GM19238 (cell line): ENCODE data around the gene PTTG1IP.

Source experiments
- DNase-seq: peaks from one replicate; pipeline ENCODE4 v3.0.0; 2011; ENCODE audit warnings: low spot score; ENCODE audit not compliant: insufficient read length

Gene PTTG1IP

DNA sequence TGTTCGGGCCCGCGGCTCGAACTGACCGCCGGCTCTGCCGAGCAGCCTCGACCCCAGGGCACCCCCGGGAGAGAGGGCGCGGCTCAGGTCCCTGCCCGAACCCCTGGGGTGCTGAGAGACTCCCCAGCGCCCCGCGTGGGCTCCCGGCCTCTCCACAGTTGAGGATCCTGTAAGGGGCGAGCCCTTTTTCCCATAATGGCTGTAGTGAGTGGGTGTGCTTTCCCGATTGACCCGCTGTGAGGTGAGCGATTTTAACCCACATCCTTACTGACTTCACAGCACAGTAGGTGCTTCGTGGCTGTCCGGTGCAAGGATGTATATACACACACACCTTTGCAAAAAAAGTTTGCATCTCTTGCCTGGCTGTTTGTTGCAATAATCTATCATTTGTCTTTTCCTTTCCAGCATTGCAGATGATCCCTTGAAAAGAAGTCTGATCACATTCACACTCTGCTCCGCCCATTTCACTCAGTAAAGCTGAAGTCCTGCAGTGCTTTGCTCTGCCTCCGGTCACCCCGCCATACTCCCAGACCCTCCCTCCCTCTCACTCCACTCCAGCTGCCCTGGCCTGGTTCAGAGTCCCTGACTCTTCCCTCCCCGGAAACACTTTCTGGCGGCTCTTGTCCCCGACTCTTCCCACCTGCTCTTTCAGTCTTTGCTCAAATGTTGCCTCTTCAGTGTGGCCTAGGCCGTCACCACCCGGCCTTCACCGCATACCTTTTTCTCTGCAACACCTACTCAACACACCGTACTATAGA, 70.9 kb downstream of the PTTG1IP start:
- DNase-seq = no peak

DNA sequence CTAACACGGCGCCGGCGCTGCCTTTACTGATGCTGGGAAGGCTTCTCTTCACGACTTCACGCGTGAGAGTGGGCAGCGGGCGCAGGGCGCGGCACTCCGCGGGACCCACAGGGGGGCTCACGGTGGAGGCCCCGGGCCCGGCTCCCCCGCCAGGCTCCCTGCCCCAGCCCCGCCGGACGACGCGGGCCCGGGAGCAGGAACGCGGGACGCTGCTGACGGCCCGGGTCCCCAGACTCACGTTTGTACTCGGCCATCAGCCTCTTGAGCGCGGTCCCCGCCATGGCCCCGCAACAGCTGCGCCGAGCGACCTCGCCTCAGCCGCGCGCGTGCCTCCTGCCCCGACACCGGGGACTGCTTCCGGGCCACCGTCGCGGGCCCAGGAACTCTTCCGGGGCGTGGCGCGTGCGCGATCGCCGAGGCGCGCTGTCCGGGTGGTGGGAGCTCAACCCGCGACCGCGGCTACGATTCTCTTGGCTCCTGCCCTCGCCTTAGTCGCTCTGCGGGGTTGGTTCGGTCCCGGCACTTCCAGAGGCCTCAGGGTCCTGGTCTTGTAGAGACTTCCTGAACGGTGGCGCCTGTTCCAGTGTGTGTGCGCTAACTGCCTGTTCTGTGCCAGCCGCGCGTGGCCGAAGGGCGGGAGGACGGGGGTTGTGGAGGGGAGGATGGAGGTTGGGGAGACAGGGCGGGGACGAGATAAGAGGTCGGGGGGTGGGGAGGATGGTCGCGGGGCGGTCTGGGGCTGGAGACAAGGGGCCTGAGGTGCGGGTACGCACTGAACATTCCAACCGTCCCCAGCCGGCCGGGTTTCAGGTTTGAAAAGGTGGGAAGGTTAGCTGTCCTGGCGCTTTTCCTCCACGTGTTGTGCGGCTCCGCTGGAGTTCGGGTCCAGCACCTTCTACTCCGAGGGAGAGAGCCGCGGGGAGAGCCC, 71.8 kb downstream of the PTTG1IP start, which contains the start of gene UBE2G2:
Gene UBE2G2 (minus strand): TSS at position 353 of the 928 bp plus-strand sequence. CDS start 72 bp downstream, at position 281.
- peak; percentile 95 for DNase-seq

DNA sequence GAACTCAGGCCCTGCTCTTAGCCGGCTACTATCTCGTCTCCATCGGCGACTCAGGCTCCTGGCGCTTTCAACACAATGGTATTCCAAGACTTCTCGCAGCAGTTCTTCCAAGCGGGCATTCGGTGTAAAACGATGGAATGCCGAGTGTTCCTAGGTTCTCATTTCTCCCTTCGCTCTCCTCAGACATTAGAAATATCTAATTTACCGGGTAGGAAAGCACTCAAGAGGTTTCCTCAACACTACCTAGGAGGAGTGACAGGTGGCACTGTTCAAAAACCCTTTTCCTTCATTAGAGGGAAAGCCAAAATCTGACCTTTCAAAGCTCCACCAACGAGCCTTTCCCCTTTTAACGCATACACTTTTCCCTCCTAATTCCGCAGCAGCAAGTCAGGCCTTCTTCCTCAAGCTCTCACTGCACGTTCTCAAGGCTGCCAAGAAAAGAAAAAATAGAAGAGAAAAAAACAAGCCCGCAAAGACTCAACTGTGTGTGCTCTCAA, 72.5 kb downstream of the PTTG1IP start:
- DNase-seq = peak; percentile 61

DNA sequence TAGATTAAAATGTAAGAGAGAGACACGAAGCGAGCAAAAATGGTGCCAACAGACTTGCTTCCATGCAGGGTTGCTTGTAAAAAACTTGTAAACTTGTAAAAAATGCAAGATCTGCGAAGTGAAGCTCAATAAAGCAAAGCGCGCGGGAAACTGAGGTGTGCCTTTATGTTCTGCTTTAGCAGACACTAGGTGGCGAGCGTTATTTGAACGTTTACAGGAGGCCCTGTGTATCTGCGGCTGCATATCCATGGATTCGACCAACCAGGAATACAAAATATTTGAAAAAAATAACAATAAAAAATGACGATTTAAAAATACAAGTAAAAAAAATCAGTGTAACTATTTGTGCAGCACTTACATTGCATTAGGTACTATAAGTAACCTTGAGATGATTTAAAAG, 73.4 kb downstream of the PTTG1IP start:
- DNase-seq = no peak

DNA sequence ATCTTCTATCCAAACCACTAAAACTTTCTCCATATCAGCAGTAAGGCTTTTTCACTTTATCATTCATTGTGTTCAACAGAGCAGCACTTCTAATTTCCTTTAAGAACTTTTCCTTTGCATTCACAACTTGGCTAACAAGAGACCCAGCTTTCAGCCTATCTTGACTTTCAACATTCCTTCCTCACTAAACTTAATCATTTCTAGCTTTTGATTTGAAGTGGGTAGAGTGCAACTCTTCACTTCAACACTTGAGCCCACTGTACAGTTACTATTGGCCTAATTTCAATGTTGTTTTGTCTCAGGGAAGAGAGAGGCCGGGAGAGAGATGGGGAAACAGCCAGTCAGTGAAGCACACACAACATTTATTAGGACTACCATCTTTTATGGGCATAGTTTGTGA, 73.8 kb downstream of the PTTG1IP start:
- no peak for DNase-seq
